Fibroblast of lung (primary cell): ENCODE results near the gene RPH3AL. TPM values are rescaled to one million over a fixed set of nuclear protein-coding genes. Genes with fewer than 3 reads are reported as not detected.
A peak's percentile ranks its signal among the peaks of the same experiment; 100 is the strongest.

Experiments
- DNase-seq, 2 donors: peaks; one replicate each; pipeline versions ENCODE4 v3.0.0 to v3.0.0-alpha.2; 2010; ENCODE audit warnings: low read depth in 2 of 2
- H2AFZ ChIP-seq: 2 replicates; pipeline ENCODE4 v1.5.1; 2012; ENCODE audit warnings: low read length, control low read depth, inconsistent platforms
- H3K27ac ChIP-seq: 2 replicates; pipeline ENCODE4 v1.5.1; 2011; ENCODE audit warnings: low read length, control low read depth; ENCODE audit not compliant: insufficient read depth
- H3K27me3 ChIP-seq: 2 replicates; pipeline ENCODE4 v1.5.1; 2011; ENCODE audit warnings: mild to moderate bottlenecking, low read length; ENCODE audit not compliant: control insufficient read depth, insufficient read depth
- H3K36me3 ChIP-seq: 2 replicates; pipeline ENCODE4 v1.5.1; 2011; ENCODE audit warnings: low read length; ENCODE audit not compliant: control insufficient read depth, insufficient read depth
- H3K4me1 ChIP-seq: 2 replicates; pipeline ENCODE4 v1.5.1; 2011; ENCODE audit warnings: low read length; ENCODE audit not compliant: control insufficient read depth, insufficient read depth; ENCODE audit errors: extremely low read depth
- H3K4me2 ChIP-seq: 2 replicates; pipeline ENCODE4 v1.5.1; 2011; ENCODE audit warnings: low read length, control low read depth; ENCODE audit not compliant: insufficient read depth; ENCODE audit errors: extremely low read depth
- H3K4me3 ChIP-seq, 4 experiments: fragments of 200-600 bp in 1 of 4; sonication (generic) in 1 of 4; replicated peaks in 1 of 4; 2 replicates each; pipeline ENCODE4 v1.5.1; 2011 to 2016; ENCODE audit warnings: low read length in 4 of 4, low read depth in 3 of 4, mild to moderate bottlenecking in 3 of 4, control low read depth in 2 of 4, inconsistent platforms in 1 of 4, mixed read lengths in 1 of 4; ENCODE audit not compliant: insufficient read depth in 1 of 4; ENCODE audit errors: control extremely low read depth in 1 of 4
- H3K79me2 ChIP-seq: 2 replicates; pipeline ENCODE4 v1.5.1; 2012; ENCODE audit warnings: mild to moderate bottlenecking, low read length, inconsistent platforms; ENCODE audit not compliant: control insufficient read depth, insufficient read depth
- H3K9ac ChIP-seq: 2 replicates; pipeline ENCODE4 v1.5.1; 2011; ENCODE audit warnings: mild to moderate bottlenecking, low read length, control low read depth; ENCODE audit not compliant: insufficient read depth
- H3K9me3 ChIP-seq: 2 replicates; pipeline ENCODE4 v1.5.1; 2012; ENCODE audit warnings: low read depth, low read length; ENCODE audit not compliant: control insufficient read depth, insufficient read depth
- H4K20me1 ChIP-seq: 2 replicates; pipeline ENCODE4 v1.5.1; 2011; ENCODE audit warnings: low read length; ENCODE audit not compliant: control insufficient read depth, insufficient read depth; ENCODE audit errors: extremely low read depth
- EZH2 ChIP-seq: IDR thresholded peaks from 2 replicates; pipeline ENCODE4 v1.5.1; 2012; ENCODE audit warnings: low read length, control low read depth, mild to moderate bottlenecking; ENCODE audit errors: missing control alignments
- polyA minus RNA-seq: library from RNA; depleted of rRNA, polyadenylated mRNA; stranded (reverse); fragments of >200 nt; gene quantifications from 2 replicates; pipeline ENCODE4 v1.2.3, GENCODE V29; 2011; ENCODE audit warnings: low replicate concordance
- polyA plus RNA-seq, 2 donors: library from polyadenylated mRNA; depleted of rRNA in 1 of 2; stranded (reverse) in 1 of 2; unstranded in 1 of 2; fragments of >200 nt; gene quantifications; 2 replicates each; pipeline ENCODE4 v1.2.1, GENCODE V29; 2011 to 2012; ENCODE audit warnings: missing spikeins in 1 of 2
- total RNA-seq: library from RNA; depleted of rRNA; stranded (reverse); fragments of >200 nt; gene quantifications from 2 replicates; pipeline ENCODE4 v1.2.1, GENCODE V29; 2014
- TF ChIP-seq, protein P1 (sequence below), 2 donors: IDR thresholded peaks in 1 of 2; conservative IDR thresholded peaks in 1 of 2; 1 replicate in 1 of 2; 2 replicates in 1 of 2; pipeline ENCODE4 v1.5.1; 2011 to 2012; ENCODE audit warnings: low read length in 2 of 2, control low read depth in 1 of 2, inconsistent platforms in 1 of 2, low read depth in 1 of 2, mild to moderate bottlenecking in 1 of 2

Gene RPH3AL
- 2.1 and 3.0 TPM in 2 replicates for total RNA-seq
- 0.49 and 0.56 TPM in 2 replicates for polyA plus RNA-seq
- polyA plus RNA-seq (2012): 0.41 and 1.0 TPM in 2 replicates
- polyA minus RNA-seq: 1.0 and 4.3 TPM in 2 replicates

DNA sequence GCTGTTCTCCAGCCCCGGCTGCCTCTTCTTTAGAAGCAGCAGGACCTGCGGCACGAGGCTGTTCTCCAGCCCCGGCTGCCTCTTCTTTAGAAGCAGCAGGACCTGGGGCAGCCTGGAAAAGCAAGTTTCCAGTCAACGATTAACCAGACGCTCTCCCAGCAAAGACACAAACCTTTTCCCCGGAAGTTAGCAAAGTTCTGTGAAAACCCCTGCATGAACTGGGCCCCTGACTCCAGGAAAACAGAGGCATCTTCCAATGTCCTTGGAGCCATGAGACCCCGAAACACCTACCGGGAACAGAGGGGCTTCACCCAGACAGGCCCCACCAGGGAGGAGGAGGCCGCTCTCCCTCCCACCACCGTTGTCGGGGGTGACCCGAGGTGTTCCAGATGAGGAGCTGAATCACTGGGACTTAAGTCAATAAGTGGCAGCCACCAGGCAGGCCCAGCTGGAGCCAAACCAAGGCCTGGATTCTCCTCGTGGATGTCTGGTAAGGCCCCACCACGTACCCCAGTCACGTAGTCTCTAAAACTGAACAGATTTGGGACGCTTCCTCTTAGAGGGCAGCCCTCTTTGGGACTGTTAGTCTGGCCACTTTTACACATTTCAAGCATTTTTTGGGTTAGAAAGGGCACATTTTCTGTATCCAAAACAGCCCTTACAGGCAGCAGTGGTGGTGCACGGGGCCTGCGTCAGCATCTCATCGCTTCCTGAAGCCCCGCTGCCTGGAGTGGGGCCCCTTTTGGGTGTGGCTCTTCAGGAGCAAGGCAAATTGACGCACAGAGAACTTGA, at the start of gene RPH3AL:
TSS of gene RPH3AL (minus strand) at position 387 of the 792 bp plus-strand sequence. CDS start 25,264 bp downstream, outside the sequence.
- Histone ChIP-seq H2AFZ (no peak within 1 kb of the TSS), H4K20me1 (no peaks in the 10 kb centered on the region), H3K4me3 (no peak within 1 kb of the TSS), H3K36me3 (no peaks in the 10 kb centered on the region), H3K27me3 (no peaks in the 10 kb centered on the region), H3K4me1 (no peaks in the 10 kb centered on the region), H3K27ac (no peak within 1 kb of the TSS), H3K9me3 (no peaks in the 10 kb centered on the region), H3K4me2 (no peak within 1 kb of the TSS), H3K9ac (no peak within 1 kb of the TSS), H3K79me2 (no peaks in the 10 kb centered on the region)
- peak in 1 of 2 donors; percentile 40 for DNase-seq
- TF ChIP-seq, protein P1, sequence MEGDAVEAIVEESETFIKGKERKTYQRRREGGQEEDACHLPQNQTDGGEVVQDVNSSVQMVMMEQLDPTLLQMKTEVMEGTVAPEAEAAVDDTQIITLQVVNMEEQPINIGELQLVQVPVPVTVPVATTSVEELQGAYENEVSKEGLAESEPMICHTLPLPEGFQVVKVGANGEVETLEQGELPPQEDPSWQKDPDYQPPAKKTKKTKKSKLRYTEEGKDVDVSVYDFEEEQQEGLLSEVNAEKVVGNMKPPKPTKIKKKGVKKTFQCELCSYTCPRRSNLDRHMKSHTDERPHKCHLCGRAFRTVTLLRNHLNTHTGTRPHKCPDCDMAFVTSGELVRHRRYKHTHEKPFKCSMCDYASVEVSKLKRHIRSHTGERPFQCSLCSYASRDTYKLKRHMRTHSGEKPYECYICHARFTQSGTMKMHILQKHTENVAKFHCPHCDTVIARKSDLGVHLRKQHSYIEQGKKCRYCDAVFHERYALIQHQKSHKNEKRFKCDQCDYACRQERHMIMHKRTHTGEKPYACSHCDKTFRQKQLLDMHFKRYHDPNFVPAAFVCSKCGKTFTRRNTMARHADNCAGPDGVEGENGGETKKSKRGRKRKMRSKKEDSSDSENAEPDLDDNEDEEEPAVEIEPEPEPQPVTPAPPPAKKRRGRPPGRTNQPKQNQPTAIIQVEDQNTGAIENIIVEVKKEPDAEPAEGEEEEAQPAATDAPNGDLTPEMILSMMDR (conservative IDR thresholded peaks at IDR 0.05 in 1 of 2, IDR thresholded peaks at IDR 0.05 in 1 of 2; ENCODE audit: low read depth in 1 of 2, low read length in 2 of 2): no peak
- no peak for TF ChIP-seq EZH2

DNA sequence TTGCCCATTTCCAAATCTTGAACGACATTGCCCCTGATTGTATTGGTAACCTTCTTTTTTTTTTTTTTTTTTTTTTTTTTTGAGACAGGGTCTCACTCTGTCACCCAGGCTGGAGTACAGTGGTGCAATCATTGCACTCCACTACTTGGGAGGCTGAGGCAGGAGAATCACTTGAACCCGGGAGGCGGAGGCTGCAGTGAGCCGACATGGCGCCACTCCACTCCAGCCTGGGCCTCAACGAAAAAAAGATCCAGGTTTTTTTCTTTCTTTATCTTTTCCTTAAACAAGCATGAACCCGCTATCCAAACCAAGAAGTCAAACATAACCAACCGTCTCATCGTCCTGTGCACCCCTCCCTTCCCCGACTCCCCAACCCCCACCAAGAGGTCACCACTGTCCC, 47.6 kb upstream of the RPH3AL start:
- H3K36me3 ChIP-seq: no peaks in the 10 kb centered on the region
- H3K4me3 ChIP-seq: no peak overlapping the region
- H3K79me2 ChIP-seq: no peaks in the 10 kb centered on the region
- H4K20me1 ChIP-seq: no peaks in the 10 kb centered on the region
- H2AFZ ChIP-seq: no peak overlapping the region
- DNase-seq: no peak
- H3K9ac ChIP-seq: no peak overlapping the region
- H3K9me3 ChIP-seq: no peaks in the 10 kb centered on the region
- no peaks in the 10 kb centered on the region for H3K27me3 ChIP-seq
- H3K4me2 ChIP-seq: no peak overlapping the region
- H3K27ac ChIP-seq: no peak overlapping the region
- TF ChIP-seq, protein P1 (conservative IDR thresholded peaks at IDR 0.05 in 1 of 2, IDR thresholded peaks at IDR 0.05 in 1 of 2; ENCODE audit: low read depth in 1 of 2, low read length in 2 of 2): no peak
- no peak for TF ChIP-seq EZH2
- no peaks in the 10 kb centered on the region for H3K4me1 ChIP-seq

DNA sequence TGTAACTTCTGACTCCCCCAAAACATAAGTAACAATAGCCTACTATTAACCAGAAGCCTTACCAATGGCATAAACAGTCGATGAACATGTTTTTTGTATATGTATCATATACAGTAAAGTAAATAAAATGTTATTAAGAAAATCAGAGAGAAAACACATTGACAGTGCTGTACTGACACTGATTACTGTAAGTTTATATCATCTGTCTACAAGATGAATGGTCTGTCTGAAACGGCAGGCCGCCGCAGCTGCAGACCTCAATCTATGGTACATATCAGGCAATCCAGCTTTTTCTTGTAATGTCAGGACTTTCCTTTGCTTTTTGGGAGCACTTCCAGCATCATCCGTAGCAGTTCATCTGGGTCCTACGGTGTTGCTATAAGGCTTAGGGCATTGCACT, 44.2 kb upstream of the RPH3AL start:
- Histone ChIP-seq H3K79me2 (no peaks in the 10 kb centered on the region), H3K27ac (no peak overlapping the region), H3K36me3 (no peaks in the 10 kb centered on the region), H3K4me3 (no peak overlapping the region), H2AFZ (no peak overlapping the region), H3K4me1 (no peaks in the 10 kb centered on the region), H3K9ac (no peak overlapping the region), H3K4me2 (no peak overlapping the region), H4K20me1 (no peaks in the 10 kb centered on the region), H3K9me3 (no peaks in the 10 kb centered on the region), H3K27me3 (no peaks in the 10 kb centered on the region)
- DNase-seq: no peak
- no peak for TF ChIP-seq EZH2
- TF ChIP-seq, protein P1 (conservative IDR thresholded peaks at IDR 0.05 in 1 of 2, IDR thresholded peaks at IDR 0.05 in 1 of 2; ENCODE audit: low read depth in 1 of 2, low read length in 2 of 2): no peak
